Kidney (tissue), 14 donors: ENCODE results near the gene SH3RF3. TPM values are rescaled to one million over a fixed set of nuclear protein-coding genes. Genes with fewer than 3 reads are reported as not detected.

ENCODE experiments used
- DNase-seq, 5 donors: peaks; one replicate each; pipeline ENCODE4 v3.0.0-alpha.2; 2013 to 2020
- FAIRE-seq: peaks from 2 replicates; lab custom pipeline; 2012; peaks lifted over from hg19 to GRCh38; lab: Jason Lieb, UNC
- H3K27ac ChIP-seq, 2 donors: one replicate each; pipeline ENCODE4 v1.7.0; 2013; ENCODE audit warnings: low read depth in 2 of 2, low read length in 2 of 2, inconsistent platforms in 1 of 2
- H3K27me3 ChIP-seq: one replicate; pipeline ENCODE4 v1.7.1; 2013; ENCODE audit warnings: low read length, inconsistent platforms; ENCODE audit not compliant: control insufficient read depth, insufficient read depth
- H3K36me3 ChIP-seq, 3 donors: one replicate each; pipeline versions ENCODE4 v1.7.0 to v1.7.1; 2013; ENCODE audit warnings: low read length in 3 of 3, control low read depth in 1 of 3, inconsistent platforms in 1 of 3; ENCODE audit not compliant: insufficient read depth in 3 of 3, control insufficient read depth in 2 of 3
- H3K4me1 ChIP-seq, 3 donors: one replicate each; pipeline versions ENCODE4 v1.7.0 to v1.7.1; 2013; ENCODE audit warnings: low read length in 3 of 3, inconsistent platforms in 1 of 3, low read depth in 1 of 3; ENCODE audit not compliant: control insufficient read depth in 2 of 3, insufficient read depth in 2 of 3
- H3K4me3 ChIP-seq, 3 donors: one replicate each; pipeline versions ENCODE4 v1.7.0 to v1.8.1; 2013; ENCODE audit warnings: low read length in 3 of 3, control low read depth in 1 of 3, inconsistent platforms in 1 of 3
- H3K9ac ChIP-seq, 3 donors: one replicate each; pipeline versions ENCODE4 v1.7.0 to v1.7.1; 2013; ENCODE audit warnings: low read length in 3 of 3, control low read depth in 1 of 3, inconsistent platforms in 1 of 3
- H3K9me3 ChIP-seq, 3 donors: one replicate each; pipeline versions ENCODE4 v1.7.0 to v1.7.1; 2013; ENCODE audit warnings: low read length in 3 of 3, control low read depth in 1 of 3, inconsistent platforms in 1 of 3; ENCODE audit not compliant: control insufficient read depth in 2 of 3, insufficient read depth in 1 of 3
- CTCF ChIP-seq: IDR thresholded peaks from 3 replicates; pipeline ENCODE4 v1.5.1; 2012; ENCODE audit warnings: mild to moderate bottlenecking, moderate library complexity, borderline replicate concordance; ENCODE audit not compliant: insufficient read depth; ENCODE audit errors: extremely low read depth
- intact Hi-C: fragments of 100-400 bp; cut with DNase I; formaldehyde crosslinking; loops from one replicate; pipeline ENCODE4 v1.11.1; 2022
- polyA plus RNA-seq: library from polyadenylated mRNA; stranded (reverse); fragments of 350-450 nt; fragmentation: Illumina TruSeq; extraction: RNeasy Lipid Tissue Mini Kit (QIAGEN cat#74804); gene quantifications from one replicate; pipeline ENCODE4 v1.2.3, GENCODE V29; 2014; ENCODE audit warnings: low read depth, low replicate concordance; ENCODE audit not compliant: insufficient read depth
- total RNA-seq: library from RNA; stranded (reverse); fragmentation: NEBNext Ultra II Directional; extraction: Animal tissue kit (Norgen Biotek cat#: 25700); gene quantifications from one replicate; pipeline ENCODE4 v1.2.1, GENCODE V29; 2021
- donor health status: control.
- donor health status: control.
- donor health status: control.
- donor health status: control.
- donor health status: control.
- donor health status: DM: yes; HTN: yes; CAD: no.
- donor health status: Normal renal cell carcinoma (clear cell type).

Gene SH3RF3
- total and polyA plus RNA-seq, 2 donors from 2014 or later = 1.7 to 10.7 TPM

- Histone ChIP-seq H3K9me3 (peaks cover 0 to 3% (median 0%) of the 10 kb centered on the region in 3 donors), H3K9ac (no peak overlapping the region), H3K27ac (no peak overlapping the region), H3K27me3 (peaks cover 3% of the 10 kb centered on the region), H3K36me3 (no peaks in the 10 kb centered on the region), H3K4me1 (peaks cover 0 to 18% (median 17%) of the 10 kb centered on the region in 3 donors), H3K4me3 (peak overlapping the region in 1 of 3 donors; percentile 33)
- no peak for TF ChIP-seq CTCF
- intact Hi-C loops = loop anchor here (5.0 kb wide), 1 partner anchor 386 kb away; the partner anchor contains the start of gene SH3RF3
- DNase-seq (no peak), FAIRE-seq (no peak)
Measured at GRCh38 chr2:109513230-109513629, 384.2 kb downstream of the SH3RF3 start.

- H3K4me1 ChIP-seq = peaks cover 0 to 18% (median 17%) of the 10 kb centered on the region in 3 donors
- peak overlapping the region in 1 of 3 donors; percentile 58 for H3K9ac ChIP-seq
- no peaks in the 10 kb centered on the region for H3K36me3 ChIP-seq
- H3K9me3 ChIP-seq = peaks cover 0 to 3% (median 0%) of the 10 kb centered on the region in 3 donors
- peak in 3 of 5 donors; percentile 35 to 69 (median 50) for DNase-seq
- H3K4me3 ChIP-seq = no peak overlapping the region
- no peak for FAIRE-seq
- no peak for TF ChIP-seq CTCF
- peak overlapping the region; percentile 61 to 67 for H3K27ac ChIP-seq
- intact Hi-C loops = loop anchor here (5.0 kb wide), 1 partner anchor 387 kb away; the partner anchor contains the start of gene SH3RF3
- peaks cover 3% of the 10 kb centered on the region for H3K27me3 ChIP-seq
Measured at GRCh38 chr2:109513749-109514588, 385.0 kb downstream of the SH3RF3 start.

- Histone ChIP-seq H3K9me3 (peaks cover 0 to 3% (median 0%) of the 10 kb centered on the region in 3 donors), H3K4me1 (peaks cover 0 to 18% (median 17%) of the 10 kb centered on the region in 3 donors), H3K4me3 (no peak overlapping the region), H3K27ac (no peak overlapping the region), H3K9ac (no peak overlapping the region), H3K36me3 (no peaks in the 10 kb centered on the region), H3K27me3 (peaks cover 3% of the 10 kb centered on the region)
- no peak for TF ChIP-seq CTCF
- no peak for DNase-seq
- intact Hi-C loops = loop anchor here (5.0 kb wide), 1 partner anchor 388 kb away; the partner anchor contains the start of gene SH3RF3
- FAIRE-seq = no peak
Measured at GRCh38 chr2:109514857-109515256, 385.9 kb downstream of the SH3RF3 start.
